ENCODE data around the gene CCND1. TPM values are rescaled to one million over a fixed set of nuclear protein-coding genes. Genes with fewer than 3 reads are reported as not detected.

CCND1 gene
- total RNA-seq, 1 experiment from 2014 or later, result 372 TPM

DNA sequence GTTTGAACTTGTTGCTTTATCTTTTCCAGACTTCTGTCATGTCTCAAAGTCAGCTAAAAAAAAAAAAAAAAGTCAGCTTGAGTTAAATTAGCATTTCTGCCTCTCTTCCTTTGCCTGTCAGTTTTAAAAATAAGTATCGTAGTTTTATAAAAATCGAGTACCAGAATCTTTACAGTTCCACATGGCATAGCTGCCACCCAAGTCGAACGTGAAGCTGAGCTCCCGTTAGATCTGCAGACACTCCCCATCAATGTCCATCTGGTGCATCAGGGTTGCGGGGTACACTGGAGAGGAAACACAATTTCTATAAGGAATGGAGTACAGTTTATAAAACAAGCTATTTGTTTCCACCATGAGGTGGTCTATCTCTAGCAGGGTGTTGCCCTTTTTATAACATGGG lies 41.0 kb upstream of the CCND1 start:
- Histone ChIP-seq H2AK5ac (ENCODE audit: insufficient read length, low read length) (no peak overlapping the region), H4K20me1 (ENCODE audit: control insufficient read depth, insufficient read depth, insufficient read length) (no peaks in the 10 kb centered on the region), H3K27ac (ENCODE audit: insufficient read length, low read depth, low read length) (no peak overlapping the region), H3K23me2 (ENCODE audit: insufficient read length, low read depth, low read length, poor library complexity, severe bottlenecking) (no peaks in the 10 kb centered on the region), H3K4ac (ENCODE audit: low read depth, low read length) (no peak overlapping the region), H3K56ac (ENCODE audit: insufficient read length, low read depth, low read length) (no peak overlapping the region), H2BK5ac (ENCODE audit: insufficient read length, low read length) (no peak overlapping the region), H3K9ac (ENCODE audit: extremely low read depth, insufficient read length, low read length) (no peak overlapping the region), H2BK12ac (ENCODE audit: insufficient read length, low read depth, low read length) (no peak overlapping the region), H3K79me1 (ENCODE audit: insufficient read depth, low read depth, low read length, poor library complexity, severe bottlenecking) (no peaks in the 10 kb centered on the region), H3K27me3 (ENCODE audit: insufficient read depth, low read length) (no peaks in the 10 kb centered on the region), H3K14ac (ENCODE audit: insufficient read depth, low read length) (no peak overlapping the region), H2BK120ac (ENCODE audit: low read depth, low read length, poor library complexity, severe bottlenecking) (no peak overlapping the region), H2BK15ac (ENCODE audit: low read depth, low read length) (no peak overlapping the region), H3K9me3 (ENCODE audit: control insufficient read depth, low read depth, low read length) (no peaks in the 10 kb centered on the region), H4K5ac (ENCODE audit: insufficient read length, low read depth, low read length) (no peak overlapping the region), H4K91ac (ENCODE audit: insufficient read length, low read depth, low read length) (no peak overlapping the region), H4K8ac (replicated peaks; ENCODE audit: insufficient read length, low read depth, low read length) (no peak overlapping the region), H3K23ac (ENCODE audit: insufficient read length, low read depth, low read length) (no peak overlapping the region), H3K18ac (ENCODE audit: insufficient read length, low read depth, low read length) (no peak overlapping the region), H3T11ph (ENCODE audit: low read length) (no peak overlapping the region), H3K4me2 (ENCODE audit: insufficient read depth, insufficient read length, low read length) (no peak overlapping the region), H2BK20ac (ENCODE audit: low read depth, low read length, poor library complexity, severe bottlenecking) (no peak overlapping the region), H3K4me1 (ENCODE audit: insufficient read depth, low read length) (peaks cover 4% of the 10 kb centered on the region; the same call in 1 of the 2 replicates), H2AFZ (ENCODE audit: low read length) (no peak overlapping the region), H3K79me2 (ENCODE audit: insufficient read depth, low read length) (no peaks in the 10 kb centered on the region)
- DNase-seq, result no peak
- no CpG with 5 or more reads among the region's 6 CpGs for WGBS (ENCODE audit: extremely low coverage, insufficient read length, low lambda C conversion rate)
- Mint-ChIP-seq H3K27me3 (ENCODE audit: low read depth) (peaks cover 19% of the 10 kb centered on the region), H3K9me3 (peaks cover 2 to 16% of the 10 kb centered on the region in 2 experiments; a peak in 3 of 5 replicates), H3K4me1 (peaks cover 28 to 29% of the 10 kb centered on the region in 2 experiments), H3K4me3 (no peak overlapping the region), H3K27ac (no peak overlapping the region), H3K36me3 (ENCODE audit: insufficient read depth in 1 of 3, low read depth in 3 of 3) (peaks cover 0 to 18% (median 2%) of the 10 kb centered on the region in 3 experiments; a peak in 4 of 7 replicates)
- TF ChIP-seq, protein P1, sequence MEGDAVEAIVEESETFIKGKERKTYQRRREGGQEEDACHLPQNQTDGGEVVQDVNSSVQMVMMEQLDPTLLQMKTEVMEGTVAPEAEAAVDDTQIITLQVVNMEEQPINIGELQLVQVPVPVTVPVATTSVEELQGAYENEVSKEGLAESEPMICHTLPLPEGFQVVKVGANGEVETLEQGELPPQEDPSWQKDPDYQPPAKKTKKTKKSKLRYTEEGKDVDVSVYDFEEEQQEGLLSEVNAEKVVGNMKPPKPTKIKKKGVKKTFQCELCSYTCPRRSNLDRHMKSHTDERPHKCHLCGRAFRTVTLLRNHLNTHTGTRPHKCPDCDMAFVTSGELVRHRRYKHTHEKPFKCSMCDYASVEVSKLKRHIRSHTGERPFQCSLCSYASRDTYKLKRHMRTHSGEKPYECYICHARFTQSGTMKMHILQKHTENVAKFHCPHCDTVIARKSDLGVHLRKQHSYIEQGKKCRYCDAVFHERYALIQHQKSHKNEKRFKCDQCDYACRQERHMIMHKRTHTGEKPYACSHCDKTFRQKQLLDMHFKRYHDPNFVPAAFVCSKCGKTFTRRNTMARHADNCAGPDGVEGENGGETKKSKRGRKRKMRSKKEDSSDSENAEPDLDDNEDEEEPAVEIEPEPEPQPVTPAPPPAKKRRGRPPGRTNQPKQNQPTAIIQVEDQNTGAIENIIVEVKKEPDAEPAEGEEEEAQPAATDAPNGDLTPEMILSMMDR (conservative IDR thresholded peaks at IDR 0.05), result no peak
